Measurements from ENCODE around the gene ZNF330.
A peak's percentile ranks its signal among the peaks of the same experiment; 100 is the strongest.
"Not testable (repeated sequence)": the region's sequence is repeated elsewhere in the genome, so short reads cannot be mapped to it uniquely, and the experiment has no call there.

ZNF330 gene

GRCh38 chr4:141210168-141210567 lies 10.5 kb upstream of the ZNF330 start:
- no peaks in the 10 kb centered on the region for H3K36me3 ChIP-seq (ENCODE audit: control insufficient read depth, insufficient read depth, low read length)
- no peak overlapping the region for H3K27ac ChIP-seq (ENCODE audit: low read depth, low read length)
- peaks cover 1% of the 10 kb centered on the region for H3K4me1 ChIP-seq (ENCODE audit: control insufficient read depth, insufficient read depth, low read length)
- H3K27me3 ChIP-seq (ENCODE audit: control insufficient read depth, insufficient read depth, low read length) = no peaks in the 10 kb centered on the region
- no peak overlapping the region for H3K9ac ChIP-seq (ENCODE audit: low read length)
- no peak overlapping the region for H3K4me3 ChIP-seq (ENCODE audit: low read length)

DNA sequence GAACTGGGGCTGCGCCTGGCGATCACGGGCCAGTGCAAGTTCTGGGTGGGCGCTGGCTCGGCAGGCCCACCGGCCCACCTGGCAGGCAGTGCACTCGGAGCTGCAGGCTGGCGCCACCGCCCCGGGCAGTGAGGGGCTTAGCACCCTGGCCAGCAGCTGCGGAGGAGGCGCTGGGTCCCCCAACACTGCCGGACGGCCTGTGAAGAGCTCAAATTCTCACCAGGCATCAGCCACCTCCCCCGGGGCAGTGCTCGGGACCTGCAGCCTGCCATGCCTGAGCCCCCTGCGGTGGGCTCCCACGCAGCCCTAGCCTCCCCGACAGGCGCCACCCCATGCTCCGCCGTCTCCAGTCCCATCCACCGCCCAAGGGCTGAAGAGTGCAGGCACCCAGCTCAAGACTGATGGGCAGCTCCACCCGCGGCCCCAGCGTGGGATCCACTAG lies 7.1 kb upstream of the ZNF330 start:
- H3K9ac ChIP-seq (ENCODE audit: low read length) = no peak overlapping the region
- no peaks in the 10 kb centered on the region for H3K27me3 ChIP-seq (ENCODE audit: control insufficient read depth, insufficient read depth, low read length)
- no peak overlapping the region for H3K27ac ChIP-seq (ENCODE audit: low read depth, low read length)
- peaks cover 7% of the 10 kb centered on the region for H3K4me1 ChIP-seq (ENCODE audit: control insufficient read depth, insufficient read depth, low read length)
- no peak overlapping the region for H3K4me3 ChIP-seq (ENCODE audit: low read length)
- no peaks in the 10 kb centered on the region for H3K36me3 ChIP-seq (ENCODE audit: control insufficient read depth, insufficient read depth, low read length)

DNA sequence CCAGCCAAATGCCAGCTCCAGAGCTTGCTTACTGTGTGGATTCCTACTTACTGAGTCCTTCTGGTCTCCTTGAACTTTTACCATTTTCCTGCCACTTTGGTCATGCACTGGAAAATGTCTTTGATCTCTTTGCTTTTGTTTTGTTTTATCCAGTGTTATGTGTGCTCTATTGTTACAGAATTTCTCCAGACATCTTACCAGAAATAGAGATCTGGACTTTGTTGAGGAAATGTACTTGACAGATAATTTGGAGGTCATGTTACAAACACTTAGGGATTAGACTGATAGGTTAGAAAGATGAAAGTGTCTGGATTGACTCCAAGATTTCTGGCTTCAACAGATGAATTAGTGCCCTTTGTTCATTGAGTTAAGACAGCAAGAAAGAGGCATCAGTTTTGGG lies 5.7 kb upstream of the ZNF330 start:
- Histone ChIP-seq H3K9ac (ENCODE audit: low read length) (no peak overlapping the region), H3K27me3 (ENCODE audit: control insufficient read depth, insufficient read depth, low read length) (no peaks in the 10 kb centered on the region), H3K4me3 (ENCODE audit: low read length) (no peak overlapping the region), H3K4me1 (ENCODE audit: control insufficient read depth, insufficient read depth, low read length) (peaks cover 7% of the 10 kb centered on the region), H3K27ac (ENCODE audit: low read depth, low read length) (no peak overlapping the region), H3K36me3 (ENCODE audit: control insufficient read depth, insufficient read depth, low read length) (no peaks in the 10 kb centered on the region)

DNA sequence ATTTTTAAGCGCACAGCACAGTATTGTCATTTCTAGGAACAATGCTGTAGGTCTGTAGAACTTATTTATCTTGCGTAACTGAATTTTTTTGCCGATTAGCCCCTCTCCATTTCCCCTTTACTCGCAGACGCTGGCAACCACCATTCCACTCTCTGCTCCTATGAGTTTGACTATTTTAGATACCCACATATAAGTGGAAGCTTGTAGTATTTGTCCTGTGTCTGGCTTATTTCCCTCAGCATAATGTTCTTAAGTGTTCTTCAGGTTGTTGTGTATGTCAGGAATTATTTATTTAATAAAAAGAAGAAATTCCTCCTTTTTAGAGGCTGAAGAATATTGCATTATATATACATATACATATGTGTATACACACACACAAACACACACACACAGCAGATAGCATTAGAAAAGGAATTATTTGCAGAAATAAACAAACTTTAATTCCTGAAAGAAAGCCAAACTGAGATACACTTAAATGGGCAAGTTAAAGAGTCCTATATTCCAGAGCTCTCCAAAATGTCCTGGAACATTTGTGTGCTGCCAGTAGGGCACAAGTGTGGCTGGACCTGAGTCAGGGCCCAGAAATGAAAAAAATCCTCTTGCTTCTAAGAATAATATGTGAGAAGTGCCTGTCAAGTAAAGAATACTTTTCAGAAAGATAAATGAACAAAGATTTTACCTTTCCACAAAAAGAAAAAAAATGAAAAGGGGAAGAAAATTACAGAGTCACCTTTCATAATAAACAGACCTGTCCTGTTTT lies 4.5 kb upstream of the ZNF330 start:
- H3K9ac ChIP-seq (ENCODE audit: low read length) = no peak overlapping the region
- H3K27ac ChIP-seq (ENCODE audit: low read depth, low read length) = no peak overlapping the region
- H3K4me3 ChIP-seq (ENCODE audit: low read length) = no peak overlapping the region
- peaks cover 7% of the 10 kb centered on the region for H3K4me1 ChIP-seq (ENCODE audit: control insufficient read depth, insufficient read depth, low read length)
- no peaks in the 10 kb centered on the region for H3K36me3 ChIP-seq (ENCODE audit: control insufficient read depth, insufficient read depth, low read length)
- no peaks in the 10 kb centered on the region for H3K27me3 ChIP-seq (ENCODE audit: control insufficient read depth, insufficient read depth, low read length)

- H3K9ac ChIP-seq (ENCODE audit: low read length) = no peak overlapping the region
Observed at GRCh38 chr4:141220271-141220670, 424 bp upstream of the ZNF330 start.

GRCh38 chr4:141223418-141223817 lies 2.7 kb downstream of the ZNF330 start:
- H3K9ac ChIP-seq (ENCODE audit: low read length) = no peak overlapping the region
- H3K27ac ChIP-seq (ENCODE audit: low read depth, low read length) = no peak overlapping the region
- H3K4me1 ChIP-seq (ENCODE audit: control insufficient read depth, insufficient read depth, low read length) = peaks cover 8% of the 10 kb centered on the region
- no peaks in the 10 kb centered on the region for H3K27me3 ChIP-seq (ENCODE audit: control insufficient read depth, insufficient read depth, low read length)
- no peaks in the 10 kb centered on the region for H3K36me3 ChIP-seq (ENCODE audit: control insufficient read depth, insufficient read depth, low read length)
- H3K4me3 ChIP-seq (ENCODE audit: low read length) = no peak overlapping the region

More at GRCh38 chr4:141220271-141220670, 424 bp upstream of the ZNF330 start:
- Histone ChIP-seq H3K36me3 (ENCODE audit: control insufficient read depth, insufficient read depth, low read length) (no peaks in the 10 kb centered on the region), H3K4me3 (ENCODE audit: low read length) (peak overlapping the region; percentile 78), H3K27me3 (ENCODE audit: control insufficient read depth, insufficient read depth, low read length) (no peaks in the 10 kb centered on the region), H3K4me1 (ENCODE audit: control insufficient read depth, insufficient read depth, low read length) (peaks cover 13% of the 10 kb centered on the region), H3K27ac (ENCODE audit: low read depth, low read length) (peak overlapping the region; percentile 97)

GRCh38 chr4:141227280-141227679 lies 6.6 kb downstream of the ZNF330 start:
- H3K9ac ChIP-seq (ENCODE audit: low read length); H3K36me3 ChIP-seq (ENCODE audit: control insufficient read depth, insufficient read depth, low read length); H3K27ac ChIP-seq (ENCODE audit: low read depth, low read length); H3K27me3 ChIP-seq (ENCODE audit: control insufficient read depth, insufficient read depth, low read length); H3K4me3 ChIP-seq (ENCODE audit: low read length); H3K4me1 ChIP-seq (ENCODE audit: control insufficient read depth, insufficient read depth, low read length): not testable (repeated sequence)

DNA sequence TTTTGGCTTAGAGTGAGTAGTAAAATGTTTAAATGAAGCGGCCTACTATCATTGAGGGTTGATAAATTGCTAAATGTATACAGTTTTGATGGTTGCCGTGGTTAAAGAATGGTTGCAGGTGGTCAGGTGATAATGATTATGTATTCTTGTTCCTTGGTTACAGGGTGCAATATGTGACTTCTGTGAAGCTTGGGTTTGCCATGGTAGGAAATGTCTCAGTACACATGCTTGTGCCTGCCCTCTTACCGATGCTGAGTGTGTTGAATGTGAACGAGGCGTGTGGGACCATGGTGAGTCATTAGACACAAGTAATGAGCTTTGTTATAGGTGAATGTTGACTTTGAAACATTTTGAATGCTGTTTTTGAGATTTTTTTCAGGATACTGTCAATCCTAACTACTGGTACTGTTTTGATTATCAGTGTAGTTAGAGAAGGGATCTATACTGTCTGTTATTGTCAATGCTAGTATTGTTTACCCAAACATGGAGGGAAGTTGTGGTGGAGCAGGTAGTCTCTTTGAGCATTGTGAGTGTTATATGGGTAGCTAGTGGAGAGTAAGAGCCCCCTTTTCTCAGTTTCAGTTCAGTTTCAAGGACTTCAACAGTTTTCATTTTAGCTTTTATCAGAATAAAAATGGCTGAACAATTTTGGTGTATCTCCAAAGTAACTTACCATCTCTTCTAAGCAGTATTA lies 8.9 kb downstream of the ZNF330 start:
- Histone ChIP-seq H3K27ac (ENCODE audit: low read depth, low read length) (no peak overlapping the region), H3K9ac (ENCODE audit: low read length) (no peak overlapping the region), H3K4me1 (ENCODE audit: control insufficient read depth, insufficient read depth, low read length) (no peaks in the 10 kb centered on the region), H3K4me3 (ENCODE audit: low read length) (no peak overlapping the region), H3K27me3 (ENCODE audit: control insufficient read depth, insufficient read depth, low read length) (no peaks in the 10 kb centered on the region), H3K36me3 (ENCODE audit: control insufficient read depth, insufficient read depth, low read length) (peaks cover 12% of the 10 kb centered on the region)

DNA sequence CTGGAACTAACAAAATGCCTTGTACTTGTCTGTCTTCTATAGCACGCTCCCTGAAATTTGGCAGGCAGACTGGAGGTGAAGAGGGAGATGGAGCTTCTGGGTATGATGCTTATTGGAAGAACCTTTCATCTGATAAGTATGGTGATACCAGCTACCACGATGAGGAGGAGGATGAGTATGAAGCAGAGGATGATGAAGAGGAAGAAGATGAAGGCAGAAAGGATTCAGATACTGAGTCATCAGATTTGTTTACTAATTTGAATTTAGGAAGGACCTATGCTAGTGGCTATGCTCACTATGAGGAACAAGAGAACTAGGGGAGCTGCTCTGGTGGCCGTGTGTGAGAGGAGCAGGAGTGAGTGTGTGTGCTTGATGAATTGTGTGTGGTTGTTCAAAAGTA lies 13.0 kb downstream of the ZNF330 start:
- Histone ChIP-seq H3K4me3 (ENCODE audit: low read length) (no peak overlapping the region), H3K9ac (ENCODE audit: low read length) (no peak overlapping the region), H3K4me1 (ENCODE audit: control insufficient read depth, insufficient read depth, low read length) (no peaks in the 10 kb centered on the region), H3K36me3 (ENCODE audit: control insufficient read depth, insufficient read depth, low read length) (peaks cover 12% of the 10 kb centered on the region), H3K27me3 (ENCODE audit: control insufficient read depth, insufficient read depth, low read length) (no peaks in the 10 kb centered on the region), H3K27ac (ENCODE audit: low read depth, low read length) (no peak overlapping the region)

DNA sequence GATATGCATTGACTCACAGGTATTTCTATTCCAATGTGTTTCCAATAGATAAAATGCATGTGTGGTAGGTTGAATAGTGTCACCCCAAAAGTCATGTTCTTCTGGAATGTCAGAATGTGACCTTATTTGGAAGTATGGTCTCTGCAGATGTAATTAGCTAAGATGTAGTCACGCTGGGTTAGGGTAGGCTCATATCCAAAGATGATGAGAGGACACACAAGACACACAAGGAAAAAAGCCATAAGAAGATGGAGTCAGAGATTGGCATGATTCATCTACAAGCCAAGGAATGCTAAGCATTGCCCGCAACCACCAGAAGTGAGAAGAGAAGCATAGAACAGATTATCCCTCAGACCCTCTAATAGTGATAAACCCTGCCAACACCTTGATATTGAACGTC lies 17.5 kb downstream of the ZNF330 start:
- Histone ChIP-seq H3K4me1 (ENCODE audit: control insufficient read depth, insufficient read depth, low read length) (no peaks in the 10 kb centered on the region), H3K27ac (ENCODE audit: low read depth, low read length) (no peak overlapping the region), H3K27me3 (ENCODE audit: control insufficient read depth, insufficient read depth, low read length) (no peaks in the 10 kb centered on the region), H3K36me3 (ENCODE audit: control insufficient read depth, insufficient read depth, low read length) (peaks cover 4% of the 10 kb centered on the region), H3K9ac (ENCODE audit: low read length) (no peak overlapping the region), H3K4me3 (ENCODE audit: low read length) (no peak overlapping the region)

GRCh38 chr4:141240259-141240658 lies 19.6 kb downstream of the ZNF330 start:
- no peak overlapping the region for H3K4me3 ChIP-seq (ENCODE audit: low read length)
- H3K4me1 ChIP-seq (ENCODE audit: control insufficient read depth, insufficient read depth, low read length) = no peaks in the 10 kb centered on the region
- H3K27me3 ChIP-seq (ENCODE audit: control insufficient read depth, insufficient read depth, low read length) = no peaks in the 10 kb centered on the region
- H3K27ac ChIP-seq (ENCODE audit: low read depth, low read length) = no peak overlapping the region
- H3K9ac ChIP-seq (ENCODE audit: low read length) = no peak overlapping the region
- H3K36me3 ChIP-seq (ENCODE audit: control insufficient read depth, insufficient read depth, low read length) = no peaks in the 10 kb centered on the region

GRCh38 chr4:141240671-141241070 lies 20.0 kb downstream of the ZNF330 start:
- H3K27ac ChIP-seq (ENCODE audit: low read depth, low read length) = no peak overlapping the region
- H3K27me3 ChIP-seq (ENCODE audit: control insufficient read depth, insufficient read depth, low read length) = no peaks in the 10 kb centered on the region
- no peak overlapping the region for H3K4me3 ChIP-seq (ENCODE audit: low read length)
- no peak overlapping the region for H3K9ac ChIP-seq (ENCODE audit: low read length)
- no peaks in the 10 kb centered on the region for H3K4me1 ChIP-seq (ENCODE audit: control insufficient read depth, insufficient read depth, low read length)
- H3K36me3 ChIP-seq (ENCODE audit: control insufficient read depth, insufficient read depth, low read length) = no peaks in the 10 kb centered on the region

DNA sequence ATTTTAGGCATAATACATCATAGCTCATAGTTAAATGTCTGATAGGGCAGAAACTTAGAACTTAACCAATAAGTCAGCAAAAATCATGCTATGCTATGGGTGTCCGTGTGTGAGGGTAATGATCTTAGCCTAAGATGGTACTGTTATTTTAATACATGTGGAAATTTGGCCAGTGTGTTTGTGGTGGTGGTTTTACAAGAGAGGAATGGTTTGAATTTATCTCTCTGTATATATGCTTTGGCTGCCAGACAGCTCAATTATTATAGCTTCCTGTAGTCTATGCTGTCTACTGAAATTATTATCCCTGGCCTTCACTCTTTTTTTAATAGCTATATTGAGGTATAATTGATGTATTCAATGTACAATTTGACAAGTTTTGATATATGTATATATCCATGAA lies 21.3 kb downstream of the ZNF330 start:
- Histone ChIP-seq H3K4me1 (ENCODE audit: control insufficient read depth, insufficient read depth, low read length) (no peaks in the 10 kb centered on the region), H3K27me3 (ENCODE audit: control insufficient read depth, insufficient read depth, low read length) (no peaks in the 10 kb centered on the region), H3K9ac (ENCODE audit: low read length) (no peak overlapping the region), H3K4me3 (ENCODE audit: low read length) (no peak overlapping the region), H3K36me3 (ENCODE audit: control insufficient read depth, insufficient read depth, low read length) (no peaks in the 10 kb centered on the region), H3K27ac (ENCODE audit: low read depth, low read length) (no peak overlapping the region)
